ENCODE measurements around the gene AADAC. TPM values are rescaled to one million over a fixed set of nuclear protein-coding genes. Genes with fewer than 3 reads are reported as not detected.

The AADAC gene
- total RNA-seq, 3 donors from 2014 or later (not counting 1 experiment from before 2014, with no cell fraction given) = not detected

GRCh38 chr3:151772825-151773480 is 41.0 kb upstream of the AADAC start:
- H3K4me1 Mint-ChIP-seq = no peaks in the 10 kb centered on the region
- H3K36me3 Mint-ChIP-seq = no peaks in the 10 kb centered on the region
- no peak overlapping the region for H3K27ac Mint-ChIP-seq
- Histone ChIP-seq H3K27me3 (ENCODE audit: control insufficient read depth, insufficient read depth, low read length) (no peaks in the 10 kb centered on the region), H3K27ac (ENCODE audit: low read length) (no peak overlapping the region), H3K36me3 (ENCODE audit: control insufficient read depth, insufficient read depth, low read length) (no peaks in the 10 kb centered on the region), H3K4me1 (ENCODE audit: control insufficient read depth, insufficient read depth, low read length) (no peaks in the 10 kb centered on the region), H3K4me3 (ENCODE audit: low read length) (no peak overlapping the region), H3K9me3 (ENCODE audit: control insufficient read depth, insufficient read depth, low read length) (no peaks in the 10 kb centered on the region)
- H3K9me3 Mint-ChIP-seq = no peaks in the 10 kb centered on the region
- intact Hi-C loops (cut with micrococcal nuclease) = no loop called here
- peaks cover 3 to 9% of the 10 kb centered on the region in 2 donors for H3K27me3 Mint-ChIP-seq (ENCODE audit: low read depth in 2 of 2)
- no peak overlapping the region for H3K4me3 Mint-ChIP-seq
- WGBS (ENCODE audit: insufficient coverage) = 89% methylated on average over 4 of the region's 4 CpGs
- no peak for TF ChIP-seq CTCF (IDR thresholded peaks at IDR 0.05)
- DNase-seq = no peak
- no peak for ATAC-seq

- Histone ChIP-seq H3K4me3 (ENCODE audit: low read length) (no peak overlapping the region), H3K36me3 (ENCODE audit: control insufficient read depth, insufficient read depth, low read length) (no peaks in the 10 kb centered on the region), H3K27ac (ENCODE audit: low read length) (no peak overlapping the region), H3K27me3 (ENCODE audit: control insufficient read depth, insufficient read depth, low read length) (no peaks in the 10 kb centered on the region), H3K4me1 (ENCODE audit: control insufficient read depth, insufficient read depth, low read length) (no peaks in the 10 kb centered on the region), H3K9me3 (ENCODE audit: control insufficient read depth, insufficient read depth, low read length) (no peaks in the 10 kb centered on the region)
- DNase-seq (no peak), ATAC-seq (no peak)
- Mint-ChIP-seq H3K9me3 (no peaks in the 10 kb centered on the region), H3K4me1 (no peaks in the 10 kb centered on the region), H3K27me3 (ENCODE audit: low read depth in 2 of 2) (peaks cover 3 to 19% of the 10 kb centered on the region in 2 donors), H3K4me3 (no peak overlapping the region), H3K36me3 (no peaks in the 10 kb centered on the region), H3K27ac (no peak overlapping the region)
- intact Hi-C loops (cut with micrococcal nuclease) = no loop called here
- no peak for TF ChIP-seq CTCF (IDR thresholded peaks at IDR 0.05)
- 81% methylated on average over 1 of the region's 1 CpG for WGBS (ENCODE audit: insufficient coverage)
Observed at GRCh38 chr3:151774235-151774634, 39.7 kb upstream of the AADAC start.

- Histone ChIP-seq H3K36me3 (ENCODE audit: control insufficient read depth, insufficient read depth, low read length) (no peaks in the 10 kb centered on the region), H3K27me3 (ENCODE audit: control insufficient read depth, insufficient read depth, low read length) (no peaks in the 10 kb centered on the region), H3K9me3 (ENCODE audit: control insufficient read depth, insufficient read depth, low read length) (no peaks in the 10 kb centered on the region), H3K4me1 (ENCODE audit: control insufficient read depth, insufficient read depth, low read length) (no peaks in the 10 kb centered on the region), H3K4me3 (ENCODE audit: low read length) (no peak overlapping the region), H3K27ac (ENCODE audit: low read length) (no peak overlapping the region)
- Mint-ChIP-seq H3K27ac (no peak overlapping the region), H3K4me1 (no peaks in the 10 kb centered on the region), H3K27me3 (ENCODE audit: low read depth in 2 of 2) (peaks cover 3 to 25% of the 10 kb centered on the region in 2 donors), H3K4me3 (no peak overlapping the region), H3K9me3 (no peaks in the 10 kb centered on the region), H3K36me3 (no peaks in the 10 kb centered on the region)
- no peak for ATAC-seq
- no peak for TF ChIP-seq CTCF (IDR thresholded peaks at IDR 0.05)
- intact Hi-C loops (cut with micrococcal nuclease) = no loop called here
- DNase-seq = no peak
Observed at GRCh38 chr3:151774910-151775309, 39.0 kb upstream of the AADAC start.

Data from natural killer cell (primary cell).